Measurements from ENCODE around the gene SCFD2.

- TF ChIP-seq CTCF (IDR thresholded peaks at IDR 0.05) (no peak), POLR2AphosphoS5 (IDR thresholded peaks at IDR 0.05; ENCODE audit: low read depth, low read length) (no peak)
Observed at GRCh38 chr4:53076374-53076958, 289.4 kb downstream of the SCFD2 start.
